Left colon (tissue), 2 donors: Measurements from ENCODE around the gene THPO. TPM values are rescaled to one million over a fixed set of nuclear protein-coding genes. Genes with fewer than 3 reads are reported as not detected.

ENCODE experiments used
- ATAC-seq: fragments of 200-7000 bp; cut with Tn5 transposase; one replicate; pipeline ENCODE4 v1.9.1; 2020; ENCODE audit warnings: mild to moderate bottlenecking, moderate library complexity
- DNase-seq, 2 donors: peaks; one replicate each; pipeline ENCODE4 v3.0.0-alpha.2; 2020
- intact Hi-C, 2 donors: fragments of 100-400 bp; cut with DNase I in 1 of 2; cut with micrococcal nuclease in 1 of 2; formaldehyde crosslinking; loops; one replicate each; pipeline versions ENCODE4 v1.11.2 to v1.14.0; 2022; cut with DNase I, micrococcal nuclease
- total RNA-seq, 2 donors: library from RNA; stranded (reverse); fragmentation: NEBNext Ultra II Directional; extraction: Animal tissue kit (Norgen Biotek cat#: 25700); gene quantifications; one replicate each; pipeline ENCODE4 v1.2.1, GENCODE V29; 2021
- donor health status: DM: no; HTN: no; CAD: no.
- donor health status: DM: yes; HTN: yes; CAD: no.

Gene THPO
- total RNA-seq, 2 donors from 2014 or later = not detected

- ATAC-seq = no peak
- intact Hi-C loops = no loop called here
- DNase-seq = no peak
Measured at GRCh38 chr3:184354754-184355153, 23.3 kb downstream of the THPO start.

- DNase-seq (peak in 1 of 2 donors; percentile 80), ATAC-seq (peak; percentile 18)
- intact Hi-C loops = no loop called here
Measured at GRCh38 chr3:184354121-184354728, 23.8 kb downstream of the THPO start.

- intact Hi-C loops = no loop called here
- DNase-seq (no peak), ATAC-seq (no peak)
Measured at GRCh38 chr3:184353546-184353941, 24.5 kb downstream of the THPO start.

GRCh38 chr3:184352897-184353545 lies 25.0 kb downstream of the THPO start:
- intact Hi-C loops = no loop called here
- peak; percentile 2 for ATAC-seq
- DNase-seq = no peak

GRCh38 chr3:184352149-184352785 lies 25.7 kb downstream of the THPO start:
- intact Hi-C loops = no loop called here
- DNase-seq = peak; percentile 87 to 93
- ATAC-seq = peak; percentile 90

- ATAC-seq = peak; percentile 12
- intact Hi-C loops = no loop called here
- DNase-seq = no peak
Measured at GRCh38 chr3:184351511-184352148, 26.4 kb downstream of the THPO start.

- no peak for DNase-seq
- ATAC-seq = no peak
- intact Hi-C loops = no loop called here
Measured at GRCh38 chr3:184350618-184351017, 27.4 kb downstream of the THPO start.

- intact Hi-C loops = no loop called here
- DNase-seq (no peak), ATAC-seq (no peak)
Measured at GRCh38 chr3:184349563-184350470, 28.2 kb downstream of the THPO start.

GRCh38 chr3:184348057-184348382 lies 30.0 kb downstream of the THPO start:
- intact Hi-C loops = no loop called here
- DNase-seq (no peak), ATAC-seq (no peak)

- intact Hi-C loops = no loop called here
- ATAC-seq (no peak), DNase-seq (no peak)
Measured at GRCh38 chr3:184347321-184348056, 30.5 kb downstream of the THPO start.

- intact Hi-C loops = no loop called here
- no peak for ATAC-seq
- no peak for DNase-seq
Measured at GRCh38 chr3:184346480-184347190, 31.4 kb downstream of the THPO start.

GRCh38 chr3:184345317-184346144 lies 32.5 kb downstream of the THPO start:
- peak; percentile 84 to 90 for DNase-seq
- intact Hi-C loops = no loop called here
- peak; percentile 92 for ATAC-seq

- intact Hi-C loops = no loop called here
Measured at GRCh38 chr3:184344579-184345316, 33.3 kb downstream of the THPO start.

GRCh38 chr3:184343200-184343876 lies 34.7 kb downstream of the THPO start:
- ATAC-seq = no peak
- intact Hi-C loops = no loop called here
- DNase-seq = no peak

More at GRCh38 chr3:184344579-184345316, 33.3 kb downstream of the THPO start:
- ATAC-seq (peak; percentile 1), DNase-seq (no peak)

- ATAC-seq (no peak), DNase-seq (no peak)
- intact Hi-C loops = no loop called here
Measured at GRCh38 chr3:184341925-184342324, 36.1 kb downstream of the THPO start.
